Right cardiac atrium (tissue), 5 donors: Measurements from ENCODE around the gene ECSCR. TPM values are rescaled to one million over a fixed set of nuclear protein-coding genes. Genes with fewer than 3 reads are reported as not detected.
A peak's percentile ranks its signal among the peaks of the same experiment; 100 is the strongest.

ENCODE experiments used
- ATAC-seq, 2 donors: fragments of 200-7000 bp; cut with Tn5 transposase; one replicate each; pipeline versions ENCODE4 v1.8.0 to v1.9.1; 2020; ENCODE audit warnings: moderate library complexity in 2 of 2, mild to moderate bottlenecking in 1 of 2
- DNase-seq, 3 donors: peaks; one replicate each; pipeline ENCODE4 v3.0.0-alpha.2; 2020
- H3K27ac ChIP-seq: one replicate; pipeline ENCODE4 v1.5.1; 2013; ENCODE audit warnings: mild to moderate bottlenecking, low read length, control low read depth, moderate library complexity
- H3K27me3 ChIP-seq: one replicate; pipeline ENCODE4 v1.6.1; 2013; ENCODE audit not compliant: control insufficient read depth, insufficient read depth
- H3K4me1 ChIP-seq: one replicate; pipeline ENCODE4 v1.6.1; 2013; ENCODE audit warnings: low read length; ENCODE audit not compliant: control insufficient read depth, insufficient read depth
- H3K4me3 ChIP-seq: one replicate; pipeline ENCODE4 v1.5.1; 2013; ENCODE audit warnings: low read length, control low read depth
- H3K9me3 ChIP-seq: one replicate; pipeline ENCODE4 v1.6.1; 2013; ENCODE audit warnings: low read length; ENCODE audit not compliant: control insufficient read depth
- WGBS: extraction: QIAGEN DNeasy Blood & Tissue Kit; methylation state at CpG from one replicate; pipeline ENCODE4 v1.1.7; 2013; 5-methylcytosine and 5-hydroxymethylcytosine counted together
- intact Hi-C, 4 donors: fragments of 100-400 bp; cut with DNase I; formaldehyde crosslinking; loops; one replicate each; pipeline versions ENCODE4 v1.11.0 to v1.14.0; 2022 to 2023
- polyA plus RNA-seq: library from polyadenylated mRNA; stranded (reverse); fragments of 200-250 nt; gene quantifications from one replicate; pipeline ENCODE4 v1.2.3, GENCODE V29; 2013
- total RNA-seq, 4 donors: library from RNA; stranded (reverse); fragmentation: NEBNext Ultra II Directional; extraction: Animal tissue kit (Norgen Biotek cat#: 25700); gene quantifications; one replicate each; pipeline ENCODE4 v1.2.1, GENCODE V29; 2021
- donor health status: healthy with polysubstance abuse.
- donor health status: DM: no; HTN: yes; CAD: no.
- donor health status: DM: no; HTN: no; CAD: no.
- donor health status: DM: no; HTN: yes; CAD: no; lungs with severe emphysema.
- donor health status: DM: yes; HTN: yes; CAD: no.

Gene ECSCR
- total and polyA plus RNA-seq, 5 donors = 19.9 to 38.3 (median 21.3) TPM

GRCh38 chr5:139419226-139420192 lies 43.0 kb downstream of the ECSCR start:
- Histone ChIP-seq H3K27ac (peak overlapping the region; percentile 91), H3K9me3 (no peaks in the 10 kb centered on the region), H3K27me3 (no peaks in the 10 kb centered on the region), H3K4me1 (peaks cover 12% of the 10 kb centered on the region), H3K4me3 (no peak overlapping the region)
- 53% methylated on average over 9 of the region's 9 CpGs for WGBS
- intact Hi-C loops = loop anchor here in 3 of 4 donors (5.0 to 10.0 kb wide), 3 partner anchors 93 to 345 kb away; no protein-coding TSS in a partner anchor
- no peak for DNase-seq
- peak; percentile 38 to 46 for ATAC-seq

GRCh38 chr5:139418793-139419192 lies 43.8 kb downstream of the ECSCR start:
- H3K4me3 ChIP-seq = no peak overlapping the region
- ATAC-seq (peak; percentile 55 to 64), DNase-seq (no peak)
- intact Hi-C loops = loop anchor here in 1 of 4 donors (10.0 kb wide), 1 partner anchor 346 kb away; no protein-coding TSS in a partner anchor
- no peaks in the 10 kb centered on the region for H3K27me3 ChIP-seq
- H3K9me3 ChIP-seq = no peaks in the 10 kb centered on the region
- 69% methylated on average over 1 of the region's 1 CpG for WGBS
- peaks cover 12% of the 10 kb centered on the region for H3K4me1 ChIP-seq
- H3K27ac ChIP-seq = peak overlapping the region; percentile 90

- Histone ChIP-seq H3K4me3 (no peak overlapping the region), H3K27ac (no peak overlapping the region), H3K4me1 (peaks cover 12% of the 10 kb centered on the region), H3K9me3 (no peaks in the 10 kb centered on the region), H3K27me3 (no peaks in the 10 kb centered on the region)
- WGBS = 44% methylated on average over 4 of the region's 4 CpGs
- intact Hi-C loops = loop anchor here in 1 of 4 donors (10.0 kb wide), 1 partner anchor 348 kb away; no protein-coding TSS in a partner anchor
- DNase-seq = peak in 2 of 3 donors; percentile 44 to 69
- ATAC-seq = peak; percentile 63 to 66
Observed at GRCh38 chr5:139417214-139417613, 45.3 kb downstream of the ECSCR start.

- intact Hi-C loops = loop anchor here in 1 of 4 donors (10.0 kb wide), 1 partner anchor 348 kb away; no protein-coding TSS in a partner anchor
- ATAC-seq (peak; percentile 3 to 8), DNase-seq (no peak)
- H3K4me3 ChIP-seq = no peak overlapping the region
- H3K9me3 ChIP-seq = no peaks in the 10 kb centered on the region
- WGBS = 73% methylated on average over 9 of the region's 9 CpGs
- peaks cover 12% of the 10 kb centered on the region for H3K4me1 ChIP-seq
- peak overlapping the region; percentile 64 for H3K27ac ChIP-seq
- H3K27me3 ChIP-seq = no peaks in the 10 kb centered on the region
Observed at GRCh38 chr5:139416651-139417050, 45.9 kb downstream of the ECSCR start.

DNA sequence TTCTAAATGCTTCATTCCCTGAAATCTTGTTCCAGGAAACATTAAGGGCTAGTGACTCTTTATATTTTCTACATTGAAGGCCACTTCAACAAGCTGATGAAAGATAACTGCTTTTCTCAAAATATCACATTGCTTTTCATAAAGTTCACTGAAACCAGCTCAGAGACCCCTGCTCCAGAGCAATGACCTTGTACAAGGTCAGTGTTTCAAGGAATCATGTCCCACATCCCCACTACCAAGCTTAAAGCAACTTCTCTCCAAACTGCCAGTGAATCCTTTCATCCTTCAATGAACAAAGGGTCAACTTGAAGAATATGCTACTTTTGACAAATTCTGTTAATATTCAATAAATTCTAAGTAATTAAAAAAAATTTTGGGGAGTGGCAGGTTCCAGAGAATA lies 46.7 kb downstream of the ECSCR start:
- peaks cover 12% of the 10 kb centered on the region for H3K4me1 ChIP-seq
- no peaks in the 10 kb centered on the region for H3K9me3 ChIP-seq
- H3K27me3 ChIP-seq = no peaks in the 10 kb centered on the region
- H3K4me3 ChIP-seq = no peak overlapping the region
- intact Hi-C loops = loop anchor here in 1 of 4 donors (2.0 to 10.0 kb wide), 2 partner anchors 23 to 349 kb away; no protein-coding TSS in a partner anchor
- peak overlapping the region; percentile 84 for H3K27ac ChIP-seq
- ATAC-seq (no peak), DNase-seq (no peak)

DNA sequence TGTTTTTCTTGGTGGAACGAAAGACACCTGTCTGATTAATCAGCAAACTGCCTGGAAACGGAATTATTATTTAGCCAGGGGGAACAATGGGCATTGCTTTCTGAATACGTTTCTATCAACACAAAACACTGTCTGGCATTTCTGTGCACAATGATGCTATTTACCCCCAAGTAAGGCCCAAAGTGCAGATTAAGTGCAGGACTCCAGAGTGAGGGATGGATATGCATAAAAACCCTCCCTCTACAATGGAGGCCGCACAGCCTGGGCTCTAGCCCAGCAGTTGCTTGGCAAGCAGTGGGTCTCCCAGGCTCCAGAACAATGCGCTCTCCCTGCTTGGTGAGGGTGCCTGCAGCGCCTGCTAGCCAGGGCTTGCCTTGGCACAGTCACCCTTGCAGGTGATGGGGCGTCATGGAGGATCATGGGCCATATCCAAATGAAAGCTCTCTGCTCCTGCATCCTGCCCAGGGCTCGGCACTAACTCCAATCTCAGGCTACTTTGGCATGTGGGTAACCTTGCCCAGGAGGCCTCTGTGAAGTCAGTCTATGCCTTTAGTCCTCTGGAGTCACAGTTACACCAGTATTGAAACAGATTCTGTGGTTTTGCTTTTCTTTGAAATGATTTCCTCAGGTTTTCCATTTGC lies 47.2 kb downstream of the ECSCR start:
- Histone ChIP-seq H3K27me3 (no peaks in the 10 kb centered on the region), H3K4me3 (no peak overlapping the region), H3K27ac (peak overlapping the region; percentile 73), H3K4me1 (peaks cover 12% of the 10 kb centered on the region), H3K9me3 (no peaks in the 10 kb centered on the region)
- 41% methylated on average over 8 of the region's 8 CpGs for WGBS
- peak in 2 of 3 donors; percentile 71 to 80 for DNase-seq
- peak; percentile 45 to 57 for ATAC-seq
- intact Hi-C loops = loop anchor here in 1 of 4 donors (2.0 to 10.0 kb wide), 2 partner anchors 23 to 349 kb away; no protein-coding TSS in a partner anchor

GRCh38 chr5:139414581-139415130 lies 47.9 kb downstream of the ECSCR start:
- 50% methylated on average over 9 of the region's 9 CpGs for WGBS
- H3K27ac ChIP-seq = peak overlapping the region; percentile 97

DNA sequence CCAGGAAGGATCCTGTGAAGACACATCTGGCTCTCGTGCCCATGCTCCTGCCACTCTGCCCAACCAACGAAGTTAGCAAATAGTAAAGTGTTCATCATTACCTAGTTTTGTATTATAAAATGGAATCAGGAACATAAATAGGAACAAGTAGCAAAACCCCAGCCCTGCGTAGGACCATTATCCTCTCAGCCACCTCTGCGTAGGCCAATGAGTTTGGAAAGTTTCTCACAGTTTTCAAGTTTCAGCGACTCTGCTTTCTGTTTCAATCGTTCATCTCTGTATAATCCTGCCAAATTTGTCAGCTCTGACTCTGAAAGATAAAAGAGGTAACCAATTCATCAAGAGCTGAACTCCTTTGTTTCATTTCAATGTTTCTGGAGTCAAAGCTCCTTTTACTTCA lies 48.6 kb downstream of the ECSCR start:
- H3K4me1 ChIP-seq = peaks cover 9% of the 10 kb centered on the region
- intact Hi-C loops = loop anchor here in 1 of 4 donors (2.0 to 10.0 kb wide), 2 partner anchors 21 to 351 kb away; no protein-coding TSS in a partner anchor
- no peak overlapping the region for H3K4me3 ChIP-seq
- ATAC-seq (no peak), DNase-seq (no peak)
- no peaks in the 10 kb centered on the region for H3K9me3 ChIP-seq
- 65% methylated on average over 6 of the region's 6 CpGs for WGBS
- H3K27ac ChIP-seq = peak overlapping the region; percentile 5
- H3K27me3 ChIP-seq = no peaks in the 10 kb centered on the region

More at GRCh38 chr5:139414581-139415130, 47.9 kb downstream of the ECSCR start:
- H3K4me1 ChIP-seq = peaks cover 12% of the 10 kb centered on the region
- H3K4me3 ChIP-seq = no peak overlapping the region
- intact Hi-C loops = loop anchor here in 1 of 4 donors (2.0 to 10.0 kb wide), 2 partner anchors 22 to 350 kb away; no protein-coding TSS in a partner anchor
- ATAC-seq (peak in 1 of 2 donors; percentile 20), DNase-seq (no peak)
- H3K27me3 ChIP-seq = no peaks in the 10 kb centered on the region
- H3K9me3 ChIP-seq = no peaks in the 10 kb centered on the region

GRCh38 chr5:139413153-139413552 lies 49.4 kb downstream of the ECSCR start:
- Histone ChIP-seq H3K9me3 (no peaks in the 10 kb centered on the region), H3K4me1 (peaks cover 9% of the 10 kb centered on the region), H3K27ac (no peak overlapping the region), H3K4me3 (no peak overlapping the region), H3K27me3 (no peaks in the 10 kb centered on the region)
- DNase-seq (no peak), ATAC-seq (no peak)
- WGBS = 95% methylated on average over 6 of the region's 6 CpGs
- intact Hi-C loops = loop anchor here in 1 of 4 donors (10.0 kb wide), 1 partner anchor 352 kb away; no protein-coding TSS in a partner anchor

DNA sequence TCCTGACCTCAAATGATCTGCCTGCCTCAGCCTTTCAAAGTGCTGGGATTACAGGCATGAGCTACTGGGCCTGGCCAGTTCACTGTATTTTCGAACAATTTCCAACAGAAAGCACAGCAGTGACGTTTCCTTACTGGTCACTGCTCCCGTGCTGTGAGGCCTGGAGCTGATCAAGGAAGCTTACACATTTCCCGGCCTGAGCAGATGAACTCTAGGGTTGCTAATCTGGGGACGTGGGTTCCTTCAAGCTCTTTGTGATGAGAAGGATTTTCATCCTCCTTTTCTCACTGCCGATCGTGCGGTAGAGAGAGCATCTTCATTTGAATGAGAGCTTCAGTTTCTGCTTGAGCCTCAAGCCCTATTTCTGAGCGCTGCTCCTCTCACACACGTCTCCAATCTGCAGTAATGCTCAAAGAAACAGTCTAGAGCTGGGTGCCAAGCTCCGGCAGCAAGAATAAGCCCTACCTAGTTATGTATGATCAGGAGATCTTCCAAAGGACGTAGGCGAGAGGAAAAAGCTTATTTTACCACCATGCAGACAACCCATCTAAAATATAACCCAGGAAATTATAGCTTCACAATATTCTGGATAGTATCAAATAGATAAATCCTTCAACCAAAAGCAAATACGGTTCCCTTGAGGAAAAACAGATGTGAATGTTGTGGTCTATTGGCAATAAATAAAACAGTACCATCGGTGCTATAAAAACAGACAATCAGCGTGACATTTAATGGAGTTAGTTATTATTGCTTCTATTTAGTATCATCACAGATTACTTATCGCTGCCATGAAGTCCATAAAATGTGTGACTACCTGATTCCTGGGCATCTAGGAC lies 51.3 kb downstream of the ECSCR start:
- no peaks in the 10 kb centered on the region for H3K27me3 ChIP-seq
- no peak for ATAC-seq
- intact Hi-C loops = loop anchor here in 1 of 4 donors (10.0 kb wide), 1 partner anchor 354 kb away; no protein-coding TSS in a partner anchor
- no peak for DNase-seq
- H3K4me3 ChIP-seq = no peak overlapping the region
- WGBS = 80% methylated on average over 17 of the region's 17 CpGs
- peaks cover 5% of the 10 kb centered on the region for H3K4me1 ChIP-seq
- H3K27ac ChIP-seq = no peak overlapping the region
- H3K9me3 ChIP-seq = no peaks in the 10 kb centered on the region
